Liver (tissue), 9 donors: Measurements from ENCODE around the gene LUC7L3. TPM values are rescaled to one million over a fixed set of nuclear protein-coding genes. Genes with fewer than 3 reads are reported as not detected.

Source experiments
- DNase-seq: peaks from one replicate; pipeline ENCODE4 v3.0.0-alpha.2; 2017; ENCODE audit warnings: low spot score
- H3K27ac ChIP-seq, 2 donors: one replicate each; pipeline ENCODE4 v1.7.0; 2013; ENCODE audit warnings: inconsistent platforms in 2 of 2, low read length in 2 of 2, control low read depth in 1 of 2, low read depth in 1 of 2, mild to moderate bottlenecking in 1 of 2
- H3K27me3 ChIP-seq, 4 donors: one replicate each; pipeline versions ENCODE4 v1.6.1 to v1.7.0; 2013; ENCODE audit warnings: low read length in 3 of 4, inconsistent platforms in 1 of 4, mild to moderate bottlenecking in 1 of 4, moderate library complexity in 1 of 4; ENCODE audit not compliant: control insufficient read depth in 4 of 4, insufficient read depth in 4 of 4
- H3K36me3 ChIP-seq, 4 donors: one replicate each; pipeline versions ENCODE4 v1.6.1 to v1.7.0; 2013; ENCODE audit warnings: low read length in 3 of 4, mild to moderate bottlenecking in 3 of 4, low read depth in 1 of 4, moderate library complexity in 1 of 4; ENCODE audit not compliant: control insufficient read depth in 4 of 4, insufficient read depth in 3 of 4
- H3K4me1 ChIP-seq, 4 donors: one replicate each; pipeline versions ENCODE4 v1.6.1 to v1.7.0; 2013; ENCODE audit warnings: low read length in 3 of 4, mild to moderate bottlenecking in 3 of 4, moderate library complexity in 1 of 4; ENCODE audit not compliant: control insufficient read depth in 4 of 4, insufficient read depth in 4 of 4
- H3K4me3 ChIP-seq, 3 donors: one replicate each; pipeline versions ENCODE4 v1.6.1 to v1.7.0; 2013; ENCODE audit warnings: low read length in 3 of 3, control low read depth in 1 of 3, low read depth in 1 of 3, mild to moderate bottlenecking in 1 of 3
- H3K9ac ChIP-seq, 2 donors: one replicate each; pipeline ENCODE4 v1.7.0; 2013; ENCODE audit warnings: low read length in 2 of 2, mild to moderate bottlenecking in 2 of 2, moderate library complexity in 2 of 2, control low read depth in 1 of 2, low read depth in 1 of 2
- H3K9me3 ChIP-seq, 4 donors: one replicate each; pipeline versions ENCODE4 v1.6.1 to v1.7.0; 2013; ENCODE audit warnings: low read length in 3 of 4; ENCODE audit not compliant: control insufficient read depth in 4 of 4
- EGR1 ChIP-seq, 2 donors: IDR thresholded peaks; 2 replicates each; pipeline ENCODE4 v1.6.1; 2016 to 2018; ENCODE audit warnings: antibody characterized with exemption in 2 of 2, low read depth in 2 of 2
- FOXA1 ChIP-seq: IDR thresholded peaks from 2 replicates; pipeline ENCODE4 v1.6.1; 2016; ENCODE audit warnings: antibody characterized with exemption
- FOXA2 ChIP-seq: IDR thresholded peaks from 2 replicates; pipeline ENCODE4 v1.6.1; 2016; ENCODE audit warnings: antibody characterized with exemption
- GABPA ChIP-seq, 2 donors: IDR thresholded peaks in 1 of 2; conservative IDR thresholded peaks in 1 of 2; 2 replicates each; pipeline ENCODE4 v1.6.1; 2016; ENCODE audit warnings: antibody characterized with exemption in 2 of 2, mild to moderate bottlenecking in 1 of 2, moderate library complexity in 1 of 2
- HNF4A ChIP-seq, 2 donors: conservative IDR thresholded peaks; 2 replicates each; pipeline ENCODE4 v1.6.1; 2016; ENCODE audit warnings: antibody characterized with exemption in 2 of 2, mild to moderate bottlenecking in 2 of 2
- HNF4G ChIP-seq: IDR thresholded peaks from 2 replicates; pipeline ENCODE4 v1.6.1; 2016; ENCODE audit warnings: antibody characterized with exemption
- JUND ChIP-seq, 2 donors: IDR thresholded peaks; 2 replicates each; pipeline ENCODE4 v1.6.1; 2016; ENCODE audit warnings: antibody characterized with exemption in 2 of 2
- NR2F2 ChIP-seq: IDR thresholded peaks from 2 replicates; pipeline ENCODE4 v1.6.1; 2016; ENCODE audit warnings: antibody characterized with exemption
- RAD21 ChIP-seq, 2 donors: IDR thresholded peaks; 2 replicates each; pipeline ENCODE4 v1.6.1; 2016; ENCODE audit warnings: antibody characterized with exemption in 2 of 2, mild to moderate bottlenecking in 2 of 2
- RXRA ChIP-seq, 2 donors: IDR thresholded peaks; 2 replicates each; pipeline ENCODE4 v1.6.1; 2017 to 2018; ENCODE audit warnings: antibody characterized with exemption in 2 of 2, mild to moderate bottlenecking in 1 of 2
- SP1 ChIP-seq: IDR thresholded peaks from 2 replicates; pipeline ENCODE4 v1.6.1; 2018; ENCODE audit warnings: antibody characterized with exemption, mild to moderate bottlenecking
- TAF1 ChIP-seq: conservative IDR thresholded peaks from 2 replicates; pipeline ENCODE4 v1.6.1; 2016; ENCODE audit warnings: antibody characterized with exemption, mild to moderate bottlenecking
- YY1 ChIP-seq: IDR thresholded peaks from 2 replicates; pipeline ENCODE4 v1.6.1; 2016; ENCODE audit warnings: antibody characterized with exemption, mild to moderate bottlenecking
- WGBS: extraction: QIAGEN DNeasy Blood & Tissue Kit; methylation state at CpG from one replicate; pipeline ENCODE4 v1.1.7; 2013; 5-methylcytosine and 5-hydroxymethylcytosine counted together
- polyA plus RNA-seq, 2 donors: library from polyadenylated mRNA; stranded (reverse) in 1 of 2; unstranded in 1 of 2; fragments of 200-250 nt in 1 of 2; fragments of >200 nt in 1 of 2; fragmentation: Nextera tagmentation in 1 of 2; extraction: Ambion mirVana in 1 of 2; gene quantifications; one replicate each; pipeline versions ENCODE4 v1.2.1 to v1.2.3, GENCODE V29; 2013 to 2015
- total RNA-seq, 2 donors: library from RNA; depleted of rRNA; stranded (reverse); fragments of >200 nt; gene quantifications; one replicate each; pipeline ENCODE4 v1.2.3, GENCODE V29; 2014
- TF ChIP-seq, protein P1 (sequence below): IDR thresholded peaks from 2 replicates; pipeline ENCODE4 v1.6.1; 2016; ENCODE audit warnings: antibody characterized with exemption
- TF ChIP-seq, protein P2 (sequence below): fragments of 150-350 bp; IDR thresholded peaks from 2 replicates; pipeline ENCODE4 v1.5.1; 2017; ENCODE audit warnings: improper control_type of control experiment, low read depth, low read length; ENCODE audit not compliant: missing input control
- TF ChIP-seq, protein P3 (sequence below): IDR thresholded peaks from 2 replicates; pipeline ENCODE4 v1.6.1; 2016; ENCODE audit warnings: antibody characterized with exemption
- TF ChIP-seq, protein P4 (sequence below): IDR thresholded peaks from 2 replicates; pipeline ENCODE4 v1.6.1; 2016; ENCODE audit warnings: antibody characterized with exemption
- TF ChIP-seq, protein P5 (sequence below): IDR thresholded peaks from 2 replicates; pipeline ENCODE4 v1.6.1; 2016; ENCODE audit warnings: antibody characterized with exemption, mild to moderate bottlenecking
- donor health status: healthy.
- donor health status: healthy.
- donor health status: healthy.
- donor health status: healthy.
- donor health status: healthy.

LUC7L3 gene
- total and polyA plus RNA-seq, 4 donors: 15.5 to 126 (median 26.2) TPM

DNA sequence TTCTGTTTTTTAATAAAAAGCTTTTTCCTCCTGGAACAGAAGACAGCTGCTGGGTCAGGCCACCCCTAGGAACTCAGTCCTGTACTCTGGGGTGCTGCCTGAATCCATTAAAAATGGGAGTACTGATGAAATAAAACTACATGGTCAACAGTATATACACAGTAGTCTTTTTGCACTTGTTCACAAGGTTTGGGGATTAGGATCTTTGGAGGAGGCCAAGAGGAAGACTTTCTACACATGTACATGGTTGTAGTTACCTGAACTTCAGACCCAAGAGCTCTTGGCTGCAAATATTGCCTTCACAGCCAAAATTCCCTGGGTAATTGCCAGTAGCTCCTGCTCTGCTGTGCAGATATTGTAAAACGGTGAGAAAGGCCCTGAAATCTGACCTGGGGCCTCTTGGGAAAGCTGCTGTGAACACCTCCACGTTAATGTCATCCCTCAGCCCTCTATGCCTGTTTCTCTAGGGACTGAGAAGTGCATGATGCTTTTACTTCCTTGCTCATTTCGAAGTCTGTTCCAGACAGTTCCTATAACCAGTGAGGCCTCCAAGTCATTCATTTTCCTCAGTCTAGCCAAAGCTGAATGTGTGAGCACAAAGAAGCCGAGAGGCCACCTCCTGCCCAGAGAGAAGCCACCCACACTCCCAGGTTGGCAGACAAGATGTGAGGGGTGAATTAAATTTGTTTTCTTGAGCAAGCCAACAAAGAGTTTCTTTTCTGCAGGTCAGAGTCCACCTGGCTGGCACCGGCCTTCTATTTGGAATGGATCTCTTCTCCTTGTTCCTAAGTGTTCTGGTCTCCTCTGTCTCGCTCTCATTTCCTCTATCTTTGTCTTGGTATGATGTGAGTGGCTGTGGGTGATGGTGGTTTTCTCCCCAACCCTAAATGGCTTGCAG, 27.6 kb upstream of the LUC7L3 start (continued):
- TF ChIP-seq GABPA (IDR thresholded peaks at IDR 0.05 in 1 of 2, conservative IDR thresholded peaks at IDR 0.05 in 1 of 2): no peak
- peak in 1 of 2 donors; percentile 36 for TF ChIP-seq JUND (IDR thresholded peaks at IDR 0.05)
- no peak for TF ChIP-seq YY1
- peak; percentile 39 to 47 for TF ChIP-seq RAD21 (IDR thresholded peaks at IDR 0.05)
- TF ChIP-seq FOXA1: no peak
- TF ChIP-seq, protein P1, sequence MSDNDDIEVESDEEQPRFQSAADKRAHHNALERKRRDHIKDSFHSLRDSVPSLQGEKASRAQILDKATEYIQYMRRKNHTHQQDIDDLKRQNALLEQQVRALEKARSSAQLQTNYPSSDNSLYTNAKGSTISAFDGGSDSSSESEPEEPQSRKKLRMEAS: peak; percentile 44
- TF ChIP-seq RXRA (IDR thresholded peaks at IDR 0.05): peak in 1 of 2 donors; percentile 81
- peak; percentile 26 for TF ChIP-seq NR2F2

DNA sequence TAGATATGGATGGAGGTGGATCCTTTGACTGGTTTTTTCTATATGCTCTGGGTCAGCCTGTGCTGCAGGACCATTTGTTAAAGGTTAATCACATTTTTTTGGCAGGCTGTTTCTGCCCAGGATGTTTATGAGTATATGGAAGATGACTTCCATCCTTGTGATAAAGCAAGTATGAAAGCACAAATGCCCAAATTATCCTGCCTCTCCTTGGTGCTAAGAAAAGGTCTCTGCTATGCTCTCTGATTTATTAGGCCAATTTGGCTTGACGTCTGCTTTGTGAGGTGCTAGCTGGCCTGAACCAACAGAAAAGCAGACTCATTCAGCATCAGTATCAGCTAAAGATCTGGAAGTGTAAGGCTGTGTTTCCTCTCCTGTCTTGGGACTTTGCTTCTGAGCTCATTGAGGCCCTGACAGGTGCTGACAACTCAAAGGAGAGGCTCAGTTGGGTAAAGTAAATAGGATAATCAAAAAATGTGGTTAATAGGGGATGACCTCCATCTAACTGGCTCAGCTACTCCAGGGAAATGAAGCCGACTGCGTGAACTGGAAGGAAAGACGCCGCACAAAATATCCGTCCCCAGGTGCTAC, 26.9 kb upstream of the LUC7L3 start:
- H3K36me3 ChIP-seq: peaks cover 3 to 23% (median 19%) of the 10 kb centered on the region in 4 donors
- TF ChIP-seq RAD21 (IDR thresholded peaks at IDR 0.05): no peak
- no peak for TF ChIP-seq TAF1
- no peak for TF ChIP-seq YY1
- TF ChIP-seq, protein P1: no peak
- no peak for TF ChIP-seq NR2F2
- H3K9ac ChIP-seq: no peak overlapping the region
- H3K9me3 ChIP-seq: no peaks in the 10 kb centered on the region
- H3K27ac ChIP-seq: peak overlapping the region; percentile 28 to 71
- WGBS: 70% methylated on average over 6 of the region's 6 CpGs
- DNase-seq: no peak
- H3K4me1 ChIP-seq: peaks cover 23 to 62% (median 55%) of the 10 kb centered on the region in 4 donors
- no peaks in the 10 kb centered on the region for H3K27me3 ChIP-seq
- H3K4me3 ChIP-seq: no peak overlapping the region

DNA sequence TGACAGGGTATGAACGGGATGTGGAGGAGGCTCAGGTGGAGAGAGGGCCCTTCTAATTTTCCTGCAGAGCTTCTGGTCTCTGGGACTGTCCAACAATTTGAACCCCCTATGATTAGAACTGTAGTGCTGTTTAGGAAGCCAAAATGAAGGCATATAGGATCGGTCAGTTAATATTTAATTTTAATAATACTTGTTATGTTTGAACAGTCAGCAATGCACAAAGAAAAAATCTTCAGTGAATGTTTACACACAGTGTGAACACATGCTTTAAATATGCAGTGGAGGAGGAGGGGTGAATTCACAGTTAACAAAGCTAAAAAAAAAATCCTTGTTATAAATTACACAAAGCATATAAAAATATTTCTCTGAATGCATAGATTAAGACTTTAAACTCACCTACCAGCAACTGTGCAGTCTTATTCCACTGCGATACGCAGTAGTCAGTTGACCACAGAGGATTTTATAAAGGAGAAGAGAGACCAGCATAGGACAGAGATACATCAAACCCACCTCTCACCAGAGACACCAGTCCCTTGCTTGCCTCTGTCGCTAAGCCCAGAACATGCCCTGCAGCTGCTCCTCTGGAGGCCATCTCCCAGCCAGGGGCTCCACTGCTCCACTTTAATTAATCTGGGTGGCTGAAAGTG, 26.2 kb upstream of the LUC7L3 start:
- peaks cover 23 to 60% (median 54%) of the 10 kb centered on the region in 4 donors for H3K4me1 ChIP-seq
- H3K36me3 ChIP-seq: peaks cover 3 to 26% (median 21%) of the 10 kb centered on the region in 4 donors
- 68% methylated on average over 5 of the region's 5 CpGs for WGBS
- H3K9ac ChIP-seq: no peak overlapping the region
- H3K9me3 ChIP-seq: no peaks in the 10 kb centered on the region
- no peaks in the 10 kb centered on the region for H3K27me3 ChIP-seq
- H3K27ac ChIP-seq: peak overlapping the region; percentile 42 to 71
- no peak overlapping the region for H3K4me3 ChIP-seq
- no peak for TF ChIP-seq HNF4A (conservative IDR thresholded peaks at IDR 0.05)
- TF ChIP-seq, protein P2, sequence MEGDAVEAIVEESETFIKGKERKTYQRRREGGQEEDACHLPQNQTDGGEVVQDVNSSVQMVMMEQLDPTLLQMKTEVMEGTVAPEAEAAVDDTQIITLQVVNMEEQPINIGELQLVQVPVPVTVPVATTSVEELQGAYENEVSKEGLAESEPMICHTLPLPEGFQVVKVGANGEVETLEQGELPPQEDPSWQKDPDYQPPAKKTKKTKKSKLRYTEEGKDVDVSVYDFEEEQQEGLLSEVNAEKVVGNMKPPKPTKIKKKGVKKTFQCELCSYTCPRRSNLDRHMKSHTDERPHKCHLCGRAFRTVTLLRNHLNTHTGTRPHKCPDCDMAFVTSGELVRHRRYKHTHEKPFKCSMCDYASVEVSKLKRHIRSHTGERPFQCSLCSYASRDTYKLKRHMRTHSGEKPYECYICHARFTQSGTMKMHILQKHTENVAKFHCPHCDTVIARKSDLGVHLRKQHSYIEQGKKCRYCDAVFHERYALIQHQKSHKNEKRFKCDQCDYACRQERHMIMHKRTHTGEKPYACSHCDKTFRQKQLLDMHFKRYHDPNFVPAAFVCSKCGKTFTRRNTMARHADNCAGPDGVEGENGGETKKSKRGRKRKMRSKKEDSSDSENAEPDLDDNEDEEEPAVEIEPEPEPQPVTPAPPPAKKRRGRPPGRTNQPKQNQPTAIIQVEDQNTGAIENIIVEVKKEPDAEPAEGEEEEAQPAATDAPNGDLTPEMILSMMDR: no peak
- TF ChIP-seq HNF4G: no peak
- no peak for TF ChIP-seq FOXA2
- TF ChIP-seq SP1: no peak
- TF ChIP-seq, protein P3, sequence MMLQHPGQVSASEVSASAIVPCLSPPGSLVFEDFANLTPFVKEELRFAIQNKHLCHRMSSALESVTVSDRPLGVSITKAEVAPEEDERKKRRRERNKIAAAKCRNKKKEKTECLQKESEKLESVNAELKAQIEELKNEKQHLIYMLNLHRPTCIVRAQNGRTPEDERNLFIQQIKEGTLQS: no peak
- no peak for TF ChIP-seq FOXA1
- no peak for TF ChIP-seq NR2F2
- TF ChIP-seq EGR1 (IDR thresholded peaks at IDR 0.05; ENCODE audit: low read depth in 2 of 2): no peak
- TF ChIP-seq, protein P4, sequence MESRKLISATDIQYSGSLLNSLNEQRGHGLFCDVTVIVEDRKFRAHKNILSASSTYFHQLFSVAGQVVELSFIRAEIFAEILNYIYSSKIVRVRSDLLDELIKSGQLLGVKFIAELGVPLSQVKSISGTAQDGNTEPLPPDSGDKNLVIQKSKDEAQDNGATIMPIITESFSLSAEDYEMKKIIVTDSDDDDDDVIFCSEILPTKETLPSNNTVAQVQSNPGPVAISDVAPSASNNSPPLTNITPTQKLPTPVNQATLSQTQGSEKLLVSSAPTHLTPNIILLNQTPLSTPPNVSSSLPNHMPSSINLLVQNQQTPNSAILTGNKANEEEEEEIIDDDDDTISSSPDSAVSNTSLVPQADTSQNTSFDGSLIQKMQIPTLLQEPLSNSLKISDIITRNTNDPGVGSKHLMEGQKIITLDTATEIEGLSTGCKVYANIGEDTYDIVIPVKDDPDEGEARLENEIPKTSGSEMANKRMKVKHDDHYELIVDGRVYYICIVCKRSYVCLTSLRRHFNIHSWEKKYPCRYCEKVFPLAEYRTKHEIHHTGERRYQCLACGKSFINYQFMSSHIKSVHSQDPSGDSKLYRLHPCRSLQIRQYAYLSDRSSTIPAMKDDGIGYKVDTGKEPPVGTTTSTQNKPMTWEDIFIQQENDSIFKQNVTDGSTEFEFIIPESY: no peak
- TF ChIP-seq, protein P1: no peak
- TF ChIP-seq, protein P5, sequence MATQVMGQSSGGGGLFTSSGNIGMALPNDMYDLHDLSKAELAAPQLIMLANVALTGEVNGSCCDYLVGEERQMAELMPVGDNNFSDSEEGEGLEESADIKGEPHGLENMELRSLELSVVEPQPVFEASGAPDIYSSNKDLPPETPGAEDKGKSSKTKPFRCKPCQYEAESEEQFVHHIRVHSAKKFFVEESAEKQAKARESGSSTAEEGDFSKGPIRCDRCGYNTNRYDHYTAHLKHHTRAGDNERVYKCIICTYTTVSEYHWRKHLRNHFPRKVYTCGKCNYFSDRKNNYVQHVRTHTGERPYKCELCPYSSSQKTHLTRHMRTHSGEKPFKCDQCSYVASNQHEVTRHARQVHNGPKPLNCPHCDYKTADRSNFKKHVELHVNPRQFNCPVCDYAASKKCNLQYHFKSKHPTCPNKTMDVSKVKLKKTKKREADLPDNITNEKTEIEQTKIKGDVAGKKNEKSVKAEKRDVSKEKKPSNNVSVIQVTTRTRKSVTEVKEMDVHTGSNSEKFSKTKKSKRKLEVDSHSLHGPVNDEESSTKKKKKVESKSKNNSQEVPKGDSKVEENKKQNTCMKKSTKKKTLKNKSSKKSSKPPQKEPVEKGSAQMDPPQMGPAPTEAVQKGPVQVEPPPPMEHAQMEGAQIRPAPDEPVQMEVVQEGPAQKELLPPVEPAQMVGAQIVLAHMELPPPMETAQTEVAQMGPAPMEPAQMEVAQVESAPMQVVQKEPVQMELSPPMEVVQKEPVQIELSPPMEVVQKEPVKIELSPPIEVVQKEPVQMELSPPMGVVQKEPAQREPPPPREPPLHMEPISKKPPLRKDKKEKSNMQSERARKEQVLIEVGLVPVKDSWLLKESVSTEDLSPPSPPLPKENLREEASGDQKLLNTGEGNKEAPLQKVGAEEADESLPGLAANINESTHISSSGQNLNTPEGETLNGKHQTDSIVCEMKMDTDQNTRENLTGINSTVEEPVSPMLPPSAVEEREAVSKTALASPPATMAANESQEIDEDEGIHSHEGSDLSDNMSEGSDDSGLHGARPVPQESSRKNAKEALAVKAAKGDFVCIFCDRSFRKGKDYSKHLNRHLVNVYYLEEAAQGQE: no peak
- DNase-seq: no peak
